GM19438 (cell line): ENCODE results near the gene CAPN14.
"Not testable (repeated sequence)": the region's sequence is repeated elsewhere in the genome, so short reads cannot be mapped to it uniquely, and the experiment has no call there.

Source experiments
- ATAC-seq: cut with Tn5 transposase; IDR thresholded peaks from one replicate; pipeline ENCODE4 v1.9.1; 2021; ENCODE audit warnings: low read depth; ENCODE audit not compliant: unreplicated experiment

The CAPN14 gene

GRCh38 chr2:31200972-31201371 lies 16.3 kb downstream of the CAPN14 start:
- ATAC-seq: no peak

DNA sequence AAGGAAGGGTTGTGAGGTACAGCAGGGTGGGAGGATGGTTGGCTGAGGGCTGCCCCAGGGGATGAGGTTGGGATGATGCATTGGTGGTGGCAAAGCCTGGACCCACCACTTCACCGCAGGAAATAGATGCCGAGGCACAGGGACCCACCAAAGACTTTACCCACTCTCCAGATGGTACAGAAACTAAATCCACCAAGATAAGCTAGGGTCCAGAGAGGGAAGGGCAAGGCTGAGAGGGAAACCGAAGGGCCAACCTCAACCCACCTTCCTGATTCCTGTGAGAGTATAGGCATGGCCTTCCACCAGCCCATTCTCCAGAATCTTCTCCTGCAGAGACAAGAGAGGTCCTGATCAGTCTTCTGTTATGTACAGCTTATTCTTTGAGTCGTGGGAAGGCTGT lies 18.1 kb downstream of the CAPN14 start:
- no peak for ATAC-seq

DNA sequence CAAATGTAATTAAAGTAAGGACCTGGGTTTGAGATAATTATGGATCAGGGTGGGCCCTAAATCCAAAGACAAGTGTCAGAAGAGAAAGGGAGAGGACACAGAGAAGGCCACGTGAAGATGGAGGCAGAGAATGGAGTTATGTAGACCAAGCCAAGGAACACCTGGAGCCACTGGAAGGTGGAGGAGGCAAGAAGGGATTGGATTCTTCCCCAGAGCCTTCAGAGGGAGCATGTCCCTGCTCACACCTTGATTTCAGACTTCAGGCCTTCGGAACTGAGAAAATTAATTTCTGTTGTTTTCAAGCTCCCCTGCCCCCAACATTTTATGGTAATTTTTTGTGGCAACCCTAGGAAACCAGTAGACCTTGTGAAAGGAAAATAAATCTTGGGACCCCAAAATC lies 19.6 kb downstream of the CAPN14 start:
- no peak for ATAC-seq

- ATAC-seq: no peak
Observed at GRCh38 chr2:31197166-31197565, 20.1 kb downstream of the CAPN14 start.

- no peak for ATAC-seq
Observed at GRCh38 chr2:31196622-31197021, 20.7 kb downstream of the CAPN14 start.

- no peak for ATAC-seq
Observed at GRCh38 chr2:31193806-31194205, 23.5 kb downstream of the CAPN14 start.

- no peak for ATAC-seq
Observed at GRCh38 chr2:31192851-31193392, 24.4 kb downstream of the CAPN14 start.

- no peak for ATAC-seq
Observed at GRCh38 chr2:31192396-31192795, 24.9 kb downstream of the CAPN14 start.

GRCh38 chr2:31191931-31192330 lies 25.4 kb downstream of the CAPN14 start:
- ATAC-seq: no peak

GRCh38 chr2:31190188-31190587 lies 27.1 kb downstream of the CAPN14 start:
- ATAC-seq: no peak

GRCh38 chr2:31189141-31189540 lies 28.2 kb downstream of the CAPN14 start:
- no peak for ATAC-seq

DNA sequence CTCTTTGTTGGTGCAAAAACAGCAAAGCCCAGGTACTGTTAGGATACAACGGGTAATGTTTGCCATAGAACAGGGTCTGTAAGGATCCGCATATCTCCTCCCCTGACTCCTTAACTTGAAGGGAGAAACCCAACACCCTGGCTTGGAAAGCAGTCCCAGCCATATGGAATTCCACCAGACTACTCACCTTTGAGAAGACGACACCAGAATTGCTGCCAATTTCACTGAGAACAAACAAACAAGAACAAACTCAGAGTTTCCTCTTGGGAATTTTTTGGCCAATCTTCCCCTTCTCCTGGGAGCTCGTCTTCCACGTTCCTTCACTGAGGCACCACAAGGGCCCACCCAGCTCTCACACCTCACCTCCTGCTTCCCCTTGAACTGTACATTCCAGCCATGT lies 29.2 kb downstream of the CAPN14 start:
- no peak for ATAC-seq

DNA sequence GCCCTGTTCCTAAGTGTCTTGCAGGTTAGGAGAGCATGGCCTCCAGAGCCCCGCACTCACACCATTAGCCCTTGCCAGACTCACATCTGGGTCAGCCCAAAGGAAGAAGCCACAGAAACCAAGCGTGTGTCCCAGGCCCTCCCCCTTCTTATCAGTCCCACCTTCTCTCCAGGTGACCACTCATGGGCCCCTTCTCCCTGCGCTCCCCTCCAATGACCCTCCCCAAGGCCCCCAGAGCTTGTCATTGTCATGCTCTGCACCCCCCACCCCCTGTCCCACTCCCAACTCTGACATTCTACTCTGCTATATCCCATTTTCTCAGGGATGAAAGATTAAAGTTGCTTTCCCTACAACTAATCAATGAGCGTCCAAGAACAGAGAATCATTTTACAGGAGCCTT lies 30.1 kb downstream of the CAPN14 start:
- no peak for ATAC-seq

- not testable (repeated sequence) for ATAC-seq
Observed at GRCh38 chr2:31183973-31184372, 33.3 kb downstream of the CAPN14 start.

GRCh38 chr2:31176742-31177141 lies 40.6 kb downstream of the CAPN14 start:
- ATAC-seq: no peak

DNA sequence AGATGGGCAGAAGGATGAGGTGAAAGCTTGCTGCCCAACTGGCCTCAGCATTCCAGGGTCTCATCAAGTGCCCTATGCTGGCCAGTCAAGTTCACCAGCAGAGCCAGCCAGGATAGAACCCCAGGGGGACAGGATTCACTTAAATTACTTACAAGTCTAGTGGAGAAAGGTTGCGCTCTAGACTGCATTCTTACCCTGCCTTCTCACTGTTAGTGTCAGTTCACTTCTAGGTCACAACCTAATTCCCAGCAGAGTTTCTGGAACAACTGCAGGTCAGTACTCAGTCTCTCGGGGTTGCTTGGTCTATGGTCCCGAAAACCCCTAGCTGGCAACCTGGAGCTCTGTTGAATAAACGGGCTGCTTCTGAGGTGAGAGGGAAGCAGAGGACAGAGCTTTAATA lies 46.2 kb downstream of the CAPN14 start:
- no peak for ATAC-seq

DNA sequence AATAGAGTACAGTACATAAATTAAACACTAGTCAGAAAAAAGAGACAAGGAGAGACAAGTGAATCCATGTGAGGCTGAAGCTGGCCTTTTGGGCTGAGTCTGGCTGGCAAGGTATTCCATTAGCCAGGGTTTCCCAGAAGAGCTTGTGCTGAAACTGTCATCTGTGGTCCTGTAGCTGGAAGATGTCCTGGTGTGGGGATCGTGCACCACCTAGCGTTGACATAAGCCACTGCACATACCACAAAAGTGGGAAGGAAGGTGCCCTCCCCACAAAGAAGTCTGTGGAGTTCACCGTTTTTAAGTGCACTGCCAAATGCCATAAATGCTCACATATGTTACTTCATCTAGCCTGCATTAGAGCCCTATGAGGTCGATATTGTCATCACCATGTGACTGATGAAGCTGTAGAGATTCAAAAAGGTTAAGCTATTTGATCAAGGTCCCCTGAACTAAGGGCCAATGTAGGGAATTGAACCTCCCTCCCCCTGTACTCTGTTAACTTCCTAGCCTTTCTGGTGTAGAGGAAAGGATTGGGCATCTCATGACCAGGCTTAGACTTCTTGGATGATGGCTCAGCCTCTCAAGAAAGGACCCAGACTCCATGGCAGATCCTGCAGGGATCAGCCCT lies 47.1 kb downstream of the CAPN14 start:
- ATAC-seq: peak; percentile 85

GRCh38 chr2:31168291-31168690 lies 49.0 kb downstream of the CAPN14 start:
- ATAC-seq: no peak

GRCh38 chr2:31166925-31167324 lies 50.4 kb downstream of the CAPN14 start:
- no peak for ATAC-seq

GRCh38 chr2:31163011-31163539 lies 54.2 kb downstream of the CAPN14 start:
- no peak for ATAC-seq

- no peak for ATAC-seq
Observed at GRCh38 chr2:31161637-31162036, 55.7 kb downstream of the CAPN14 start.

GRCh38 chr2:31151501-31151900 lies 65.8 kb downstream of the CAPN14 start:
- ATAC-seq: no peak
